Esophagus squamous epithelium (tissue), 4 donors: ENCODE data around the gene AHDC1.

ENCODE experiments used
- CTCF ChIP-seq, 6 experiments: fragments of 450-650 bp in 4 of 6; fragments of 200-600 bp in 2 of 6; sonication (generic) in 2 of 6; IDR thresholded peaks; one replicate each; pipeline ENCODE4 v1.5.1; 2016 to 2019; ENCODE audit warnings: antibody characterized with exemption in 6 of 6, mild to moderate bottlenecking in 4 of 6, moderate library complexity in 4 of 6
- POLR2A ChIP-seq, 4 donors: fragments of 450-650 bp; IDR thresholded peaks; one replicate each; pipeline ENCODE4 v1.6.1; 2017; ENCODE audit warnings: antibody characterized with exemption in 4 of 4, mild to moderate bottlenecking in 4 of 4, moderate library complexity in 3 of 4

GRCh38 chr1:27529704-27530018 lies 74.3 kb downstream of the AHDC1 start:
- TF ChIP-seq CTCF (IDR thresholded peaks at IDR 0.05): no peak
- TF ChIP-seq POLR2A (IDR thresholded peaks at IDR 0.05): no peak
